Neuronal stem cell (in vitro differentiated cells): ENCODE data around the gene OBSCN.
"Not testable (repeated sequence)": the region's sequence is repeated elsewhere in the genome, so short reads cannot be mapped to it uniquely, and the experiment has no call there.

Experiments
- DNase-seq: peaks from one replicate; pipeline ENCODE4 v3.0.0-alpha.2; 2013; ENCODE audit warnings: low spot score
- H2AFZ ChIP-seq: one replicate; pipeline ENCODE4 v1.6.1; 2013; ENCODE audit warnings: mild to moderate bottlenecking, low read length, inconsistent platforms
- H2AK5ac ChIP-seq: 2 replicates; pipeline ENCODE4 v1.6.1; 2013; ENCODE audit warnings: low read depth, mild to moderate bottlenecking, inconsistent platforms, low read length, moderate library complexity, mixed read lengths
- H2BK120ac ChIP-seq: 2 replicates; pipeline ENCODE4 v1.6.1; 2013; ENCODE audit warnings: low read depth, mild to moderate bottlenecking, inconsistent platforms, low read length, moderate library complexity, mixed read lengths
- H2BK12ac ChIP-seq: one replicate; pipeline ENCODE4 v1.6.1; 2013; ENCODE audit warnings: low read length, inconsistent platforms
- H2BK15ac ChIP-seq: 2 replicates; pipeline ENCODE4 v1.6.1; 2013; ENCODE audit warnings: mild to moderate bottlenecking, low read length, inconsistent platforms, mixed read lengths
- H2BK5ac ChIP-seq: one replicate; pipeline ENCODE4 v1.6.1; 2013; ENCODE audit warnings: inconsistent platforms, mild to moderate bottlenecking, low read length, moderate library complexity
- H3K14ac ChIP-seq: one replicate; pipeline ENCODE4 v1.6.1; 2013; ENCODE audit warnings: low read length, inconsistent platforms
- H3K18ac ChIP-seq: 2 replicates; pipeline ENCODE4 v1.6.1; 2013; ENCODE audit warnings: low read length, inconsistent platforms
- H3K23ac ChIP-seq: 2 replicates; pipeline ENCODE4 v1.6.1; 2013; ENCODE audit warnings: low read depth, mild to moderate bottlenecking, mixed read lengths, low read length, inconsistent platforms; ENCODE audit not compliant: poor library complexity
- H3K27ac ChIP-seq: replicated peaks from 3 replicates; pipeline ENCODE4 v1.5.1; 2013; ENCODE audit warnings: low read length, inconsistent platforms
- H3K27me3 ChIP-seq, 3 experiments: 2 replicates each; pipeline ENCODE4 v1.6.1; 2013; ENCODE audit warnings: low read length in 3 of 3, mild to moderate bottlenecking in 2 of 3, inconsistent platforms in 1 of 3, low read depth in 1 of 3, mixed read lengths in 1 of 3, moderate library complexity in 1 of 3; ENCODE audit not compliant: control insufficient read depth in 3 of 3, insufficient read depth in 3 of 3
- H3K36me3 ChIP-seq, 2 donors: replicated peaks in 1 of 2; 2 replicates each; pipeline ENCODE4 v1.6.1; 2013; ENCODE audit warnings: low read length in 2 of 2; ENCODE audit not compliant: control insufficient read depth in 2 of 2, insufficient read depth in 2 of 2
- H3K4ac ChIP-seq: 2 replicates; pipeline ENCODE4 v1.6.1; 2013; ENCODE audit warnings: inconsistent platforms, mild to moderate bottlenecking, low read length, moderate library complexity
- H3K4me1 ChIP-seq, 2 donors: 1 replicate in 1 of 2; 2 replicates in 1 of 2; pipeline ENCODE4 v1.6.1; 2013; ENCODE audit warnings: low read length in 2 of 2, low read depth in 1 of 2; ENCODE audit not compliant: control insufficient read depth in 2 of 2, insufficient read depth in 1 of 2
- H3K4me2 ChIP-seq: one replicate; pipeline ENCODE4 v1.6.1; 2013; ENCODE audit warnings: mild to moderate bottlenecking, low read length, inconsistent platforms; ENCODE audit not compliant: insufficient read depth, poor library complexity, severe bottlenecking
- H3K4me3 ChIP-seq, 2 donors: 2 replicates each; pipeline ENCODE4 v1.5.1; 2013; ENCODE audit warnings: low read length in 2 of 2, mild to moderate bottlenecking in 2 of 2, inconsistent platforms in 1 of 2, moderate library complexity in 1 of 2
- H3K79me1 ChIP-seq: one replicate; pipeline ENCODE4 v1.6.1; 2013; ENCODE audit warnings: low read depth, mild to moderate bottlenecking, inconsistent platforms, low read length, moderate library complexity
- H3K9ac ChIP-seq: one replicate; pipeline ENCODE4 v1.6.1; 2013; ENCODE audit warnings: mild to moderate bottlenecking, low read depth, low read length, inconsistent platforms; ENCODE audit not compliant: poor library complexity
- H3K9me3 ChIP-seq, 2 donors: replicated peaks in 1 of 2; 2 replicates each; pipeline versions ENCODE3 to v1.6.1; 2013; ENCODE audit warnings: low read length in 2 of 2, mild to moderate bottlenecking in 2 of 2, inconsistent platforms in 1 of 2, low read depth in 1 of 2, mixed read lengths in 1 of 2, moderate library complexity in 1 of 2; ENCODE audit not compliant: control insufficient read depth in 2 of 2, insufficient read depth in 1 of 2
- H4K8ac ChIP-seq: one replicate; pipeline ENCODE4 v1.6.1; 2013; ENCODE audit warnings: low read depth, mild to moderate bottlenecking, inconsistent platforms, low read length, moderate library complexity
- H4K91ac ChIP-seq: one replicate; pipeline ENCODE4 v1.6.1; 2013; ENCODE audit warnings: low read length, low read depth, mild to moderate bottlenecking, inconsistent platforms; ENCODE audit not compliant: poor library complexity
- WGBS, 2 donors: extraction: QIAGEN DNeasy Blood & Tissue Kit; methylation state at CpG; one replicate each; pipeline ENCODE4 v1.1.7; 2013; ENCODE audit warnings: missing lambda C conversion rate in 2 of 2, mixed read lengths in 1 of 2; ENCODE audit not compliant: insufficient read length in 2 of 2, insufficient replicate concordance in 1 of 2; ENCODE audit errors: extremely low coverage in 2 of 2; 5-methylcytosine and 5-hydroxymethylcytosine counted together

The OBSCN gene

GRCh38 chr1:228173528-228174481 is 34.0 kb upstream of the OBSCN start:
- H3K27me3 ChIP-seq, H3K4me1 ChIP-seq, H2BK120ac ChIP-seq, H3K4me2 ChIP-seq, H3K9me3 ChIP-seq, H4K91ac ChIP-seq, H4K8ac ChIP-seq, DNase-seq, H2AFZ ChIP-seq, H3K4ac ChIP-seq, H3K27ac ChIP-seq: not testable (repeated sequence)
- H3K18ac ChIP-seq, result peak overlapping the region; percentile 80
- peaks cover 24% of the 10 kb centered on the region for H3K79me1 ChIP-seq
- H3K14ac ChIP-seq, result peak overlapping the region; percentile 56
- H2BK15ac ChIP-seq, result peak overlapping the region; percentile 67
- peak overlapping the region; percentile 88 for H3K9ac ChIP-seq
- H2AK5ac ChIP-seq, result peak overlapping the region; percentile 19
- H3K23ac ChIP-seq, result peak overlapping the region; percentile 16
- peak overlapping the region; percentile 84 for H2BK12ac ChIP-seq
- WGBS, 2 donors, result no CpG with 5 or more reads among the region's 69 CpGs
- H2BK5ac ChIP-seq, result peak overlapping the region; percentile 35
- peaks cover 2 to 25% of the 10 kb centered on the region in 2 donors for H3K36me3 ChIP-seq
- peak overlapping the region in 1 of 2 donors; percentile 47 for H3K4me3 ChIP-seq

GRCh38 chr1:228174482-228175315 is 33.1 kb upstream of the OBSCN start:
- Histone ChIP-seq H2BK15ac (peak overlapping the region; percentile 17), H3K14ac (no peak overlapping the region), H2BK12ac (peak overlapping the region; percentile 58), H4K8ac (no peak overlapping the region), H2BK5ac (peak overlapping the region; percentile 53), H3K79me1 (peaks cover 22% of the 10 kb centered on the region), H3K36me3 (peaks cover 2 to 25% of the 10 kb centered on the region in 2 donors), H3K4me3 (no peak overlapping the region), H3K27ac (no peak overlapping the region), H3K18ac (peak overlapping the region; percentile 80), H2AK5ac (peak overlapping the region; percentile 94), H2BK120ac (no peak overlapping the region), H3K27me3 (no peaks in the 10 kb centered on the region), H3K4me1 (no peaks in the 10 kb centered on the region), H4K91ac (no peak overlapping the region), H3K9me3 (no peaks in the 10 kb centered on the region), H3K23ac (peak overlapping the region; percentile 73), H3K4ac (no peak overlapping the region), H3K9ac (peak overlapping the region; percentile 21), H2AFZ (no peak overlapping the region), H3K4me2 (no peak overlapping the region)
- DNase-seq, result no peak
- no CpG with 5 or more reads among the region's 52 CpGs for WGBS, 2 donors

- H2BK5ac ChIP-seq, result peak overlapping the region; percentile 53
- no peak overlapping the region for H3K4ac ChIP-seq
- no peak overlapping the region for H3K14ac ChIP-seq
- no peaks in the 10 kb centered on the region for H3K27me3 ChIP-seq
- peak overlapping the region; percentile 94 for H2AK5ac ChIP-seq
- H3K27ac ChIP-seq, result no peak overlapping the region
- peaks cover 2 to 25% of the 10 kb centered on the region in 2 donors for H3K36me3 ChIP-seq
- H3K23ac ChIP-seq, result no peak overlapping the region
- peak overlapping the region; percentile 17 for H4K8ac ChIP-seq
- H2BK12ac ChIP-seq, result peak overlapping the region; percentile 41
- H2BK120ac ChIP-seq, result peak overlapping the region; percentile 61
- peak overlapping the region; percentile 28 for H3K18ac ChIP-seq
- no peak overlapping the region for H4K91ac ChIP-seq
- no peak for DNase-seq
- no peak overlapping the region for H2BK15ac ChIP-seq
- no peak overlapping the region for H3K4me3 ChIP-seq
- H2AFZ ChIP-seq, result no peak overlapping the region
- WGBS, 2 donors, result no CpG with 5 or more reads among the region's 18 CpGs
- H3K9me3 ChIP-seq, result no peaks in the 10 kb centered on the region
- H3K4me1 ChIP-seq, result no peaks in the 10 kb centered on the region
- no peak overlapping the region for H3K9ac ChIP-seq
- peaks cover 22% of the 10 kb centered on the region for H3K79me1 ChIP-seq
- no peak overlapping the region for H3K4me2 ChIP-seq
Observed at GRCh38 chr1:228175316-228176023, 32.4 kb upstream of the OBSCN start.
